PFSK-1 (cell line): Measurements from ENCODE around the gene SLC35A4.

Source experiments
- SIN3A ChIP-seq: IDR thresholded peaks from 2 replicates; pipeline ENCODE4 v1.6.1; 2012; ENCODE audit warnings: mild to moderate bottlenecking, low read length, moderate library complexity, borderline replicate concordance; ENCODE audit not compliant: insufficient read depth
- TAF1 ChIP-seq: IDR thresholded peaks from 2 replicates; pipeline ENCODE4 v1.6.1; 2012; ENCODE audit warnings: low read length, control low read depth, borderline replicate concordance; ENCODE audit not compliant: insufficient read depth

- TF ChIP-seq TAF1, result no peak
- TF ChIP-seq SIN3A, result no peak
Measured at GRCh38 chr5:140573683-140574082, 9.1 kb downstream of the SLC35A4 start.
